ENCODE data around the gene PICALM. TPM values are rescaled to one million over a fixed set of nuclear protein-coding genes. Genes with fewer than 3 reads are reported as not detected.
A peak's percentile ranks its signal among the peaks of the same experiment; 100 is the strongest.
"Not testable (repeated sequence)": the region's sequence is repeated elsewhere in the genome, so short reads cannot be mapped to it uniquely, and the experiment has no call there.

PICALM gene
- total RNA-seq, 2 donors from 2014 or later, result 395 to 488 TPM

DNA sequence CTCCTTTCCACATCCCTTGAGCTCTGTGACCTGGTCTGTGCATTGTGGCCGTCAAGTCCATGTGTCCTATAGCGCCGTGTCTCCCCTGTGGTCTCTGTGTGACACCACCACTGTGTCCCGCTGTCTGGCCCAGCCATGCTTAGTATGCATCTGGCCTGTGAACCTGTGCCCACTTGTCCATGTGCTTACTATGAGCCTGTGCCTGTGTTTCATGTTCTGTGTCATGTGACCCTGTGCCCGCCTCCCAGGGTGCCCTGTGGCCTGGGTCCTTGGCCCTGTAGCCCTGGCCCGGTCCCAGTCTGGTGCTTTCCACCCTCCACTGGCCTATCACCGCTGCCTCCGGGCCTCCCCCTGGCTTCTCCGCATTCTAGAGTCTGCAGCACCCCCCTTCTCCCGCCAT, 133.1 kb downstream of the PICALM start:
- TF ChIP-seq, protein P1, sequence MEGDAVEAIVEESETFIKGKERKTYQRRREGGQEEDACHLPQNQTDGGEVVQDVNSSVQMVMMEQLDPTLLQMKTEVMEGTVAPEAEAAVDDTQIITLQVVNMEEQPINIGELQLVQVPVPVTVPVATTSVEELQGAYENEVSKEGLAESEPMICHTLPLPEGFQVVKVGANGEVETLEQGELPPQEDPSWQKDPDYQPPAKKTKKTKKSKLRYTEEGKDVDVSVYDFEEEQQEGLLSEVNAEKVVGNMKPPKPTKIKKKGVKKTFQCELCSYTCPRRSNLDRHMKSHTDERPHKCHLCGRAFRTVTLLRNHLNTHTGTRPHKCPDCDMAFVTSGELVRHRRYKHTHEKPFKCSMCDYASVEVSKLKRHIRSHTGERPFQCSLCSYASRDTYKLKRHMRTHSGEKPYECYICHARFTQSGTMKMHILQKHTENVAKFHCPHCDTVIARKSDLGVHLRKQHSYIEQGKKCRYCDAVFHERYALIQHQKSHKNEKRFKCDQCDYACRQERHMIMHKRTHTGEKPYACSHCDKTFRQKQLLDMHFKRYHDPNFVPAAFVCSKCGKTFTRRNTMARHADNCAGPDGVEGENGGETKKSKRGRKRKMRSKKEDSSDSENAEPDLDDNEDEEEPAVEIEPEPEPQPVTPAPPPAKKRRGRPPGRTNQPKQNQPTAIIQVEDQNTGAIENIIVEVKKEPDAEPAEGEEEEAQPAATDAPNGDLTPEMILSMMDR (IDR thresholded peaks at IDR 0.05), result no peak
- ATAC-seq (ENCODE audit: insufficient number of reproducible peaks, low FRiP score, low read depth) (no peak), DNase-seq (ENCODE audit: low spot score) (no peak)
- Histone ChIP-seq H3K27ac (no peak overlapping the region), H3K27me3 (replicated peaks; ENCODE audit: insufficient read depth) (no peaks in the 10 kb centered on the region), H3K36me3 (no peaks in the 10 kb centered on the region), H3K4me1 (ENCODE audit: control insufficient read depth in 1 of 2, low read depth in 2 of 2) (no peaks in the 10 kb centered on the region), H3K9me3 (no peaks in the 10 kb centered on the region), H3K4me3 (no peak overlapping the region)

DNA sequence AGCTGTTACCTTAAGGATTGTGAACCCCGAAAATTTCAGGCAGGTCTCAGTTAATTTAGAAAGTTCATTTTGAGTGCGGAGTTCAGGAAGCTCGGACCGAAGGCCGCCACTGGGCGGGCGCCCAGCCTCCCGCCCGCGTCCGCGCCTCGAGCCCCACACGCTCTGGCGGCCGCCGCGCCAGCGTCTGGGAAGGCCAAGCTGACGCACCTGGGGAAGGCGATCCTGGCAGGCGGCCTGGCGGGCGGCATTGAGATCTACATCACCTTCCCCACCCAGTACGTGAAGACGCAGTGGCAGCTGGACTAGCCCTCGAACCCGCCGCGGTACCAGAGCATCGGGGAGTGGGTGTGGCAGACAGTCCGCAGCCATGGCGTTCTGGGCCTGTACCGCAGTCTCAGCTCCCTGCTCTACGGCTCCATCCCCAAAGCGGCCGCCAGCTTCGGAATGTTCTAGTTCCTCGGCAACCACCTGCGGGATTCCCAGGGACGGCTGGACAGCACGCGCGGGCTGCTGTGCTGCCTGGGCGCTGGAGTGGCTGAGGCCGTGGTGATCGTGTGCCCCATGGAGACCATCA, 134.2 kb downstream of the PICALM start:
- Histone ChIP-seq H3K27me3 (replicated peaks; ENCODE audit: insufficient read depth) (no peaks in the 10 kb centered on the region), H3K9me3 (no peaks in the 10 kb centered on the region), H3K36me3 (no peaks in the 10 kb centered on the region), H3K27ac (no peak overlapping the region), H3K4me3 (peak overlapping the region; percentile 64), H3K4me1 (ENCODE audit: control insufficient read depth in 1 of 2, low read depth in 2 of 2) (no peaks in the 10 kb centered on the region)
- no peak for DNase-seq (ENCODE audit: low spot score)
- TF ChIP-seq, protein P1 (IDR thresholded peaks at IDR 0.05), result no peak
- ATAC-seq (ENCODE audit: insufficient number of reproducible peaks, low FRiP score, low read depth), result no peak

DNA sequence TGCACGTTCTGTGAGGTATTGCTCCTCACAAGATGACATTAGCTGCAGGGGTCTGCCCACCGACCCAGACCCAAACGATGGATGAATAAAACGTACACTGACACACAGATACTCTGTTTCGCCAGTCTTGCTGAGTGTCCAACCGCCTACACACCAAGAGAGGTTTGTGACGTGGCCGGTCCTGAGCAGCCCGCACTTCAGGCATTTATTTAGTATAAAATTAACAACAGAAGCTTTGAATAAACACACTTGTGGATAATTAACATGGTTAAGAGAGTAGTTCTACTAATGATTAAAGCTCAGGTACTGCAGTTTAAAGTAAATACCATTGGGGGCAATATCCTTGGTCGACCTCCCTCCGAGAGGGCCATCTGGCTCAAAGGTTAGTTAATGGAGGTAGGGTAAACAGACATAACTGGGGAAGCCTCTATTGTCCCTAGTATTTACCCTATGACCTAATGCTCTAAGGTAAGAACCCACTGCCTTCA, 138.0 kb downstream of the PICALM start:
- no peaks in the 10 kb centered on the region for H3K27me3 ChIP-seq (replicated peaks; ENCODE audit: insufficient read depth)
- TF ChIP-seq, protein P1 (IDR thresholded peaks at IDR 0.05), result no peak
- H3K9me3 ChIP-seq, result no peaks in the 10 kb centered on the region
- no peaks in the 10 kb centered on the region for H3K4me1 ChIP-seq (ENCODE audit: control insufficient read depth in 1 of 2, low read depth in 2 of 2)
- H3K36me3 ChIP-seq, result no peaks in the 10 kb centered on the region
- no peak overlapping the region for H3K4me3 ChIP-seq
- DNase-seq (ENCODE audit: low spot score), result no peak
- ATAC-seq (ENCODE audit: insufficient number of reproducible peaks, low FRiP score, low read depth), result no peak
- no peak overlapping the region for H3K27ac ChIP-seq

DNA sequence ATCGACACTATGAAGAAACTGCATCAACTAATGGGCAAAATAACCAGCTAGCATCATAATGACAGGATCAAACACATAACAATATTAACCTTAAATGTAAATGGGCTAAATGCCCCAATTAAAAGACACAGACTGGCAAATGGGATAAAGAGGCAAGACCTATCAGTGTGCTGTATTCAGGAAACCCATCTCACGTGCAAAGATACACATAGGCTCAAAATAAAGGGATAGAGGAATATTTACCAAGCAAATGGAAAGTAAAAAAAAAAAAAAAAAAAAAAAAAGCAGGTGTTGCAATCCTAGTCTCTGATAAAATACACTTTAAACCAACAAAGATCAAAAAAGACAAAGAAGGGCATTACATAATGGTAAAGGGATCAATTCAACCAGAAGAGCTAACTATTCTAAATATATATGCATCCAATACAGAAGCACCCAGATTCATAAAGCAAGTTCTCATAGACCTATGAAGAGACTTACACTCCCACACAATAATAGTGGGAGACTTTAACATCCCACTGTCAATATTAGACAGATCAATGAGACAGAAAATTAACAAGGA, 142.2 kb downstream of the PICALM start:
- H3K27me3 ChIP-seq (replicated peaks; ENCODE audit: insufficient read depth); ATAC-seq (ENCODE audit: insufficient number of reproducible peaks, low FRiP score, low read depth); DNase-seq (ENCODE audit: low spot score); H3K36me3 ChIP-seq; H3K9me3 ChIP-seq; H3K4me1 ChIP-seq (ENCODE audit: control insufficient read depth in 1 of 2, low read depth in 2 of 2); H3K4me3 ChIP-seq; H3K27ac ChIP-seq: not testable (repeated sequence)

DNA sequence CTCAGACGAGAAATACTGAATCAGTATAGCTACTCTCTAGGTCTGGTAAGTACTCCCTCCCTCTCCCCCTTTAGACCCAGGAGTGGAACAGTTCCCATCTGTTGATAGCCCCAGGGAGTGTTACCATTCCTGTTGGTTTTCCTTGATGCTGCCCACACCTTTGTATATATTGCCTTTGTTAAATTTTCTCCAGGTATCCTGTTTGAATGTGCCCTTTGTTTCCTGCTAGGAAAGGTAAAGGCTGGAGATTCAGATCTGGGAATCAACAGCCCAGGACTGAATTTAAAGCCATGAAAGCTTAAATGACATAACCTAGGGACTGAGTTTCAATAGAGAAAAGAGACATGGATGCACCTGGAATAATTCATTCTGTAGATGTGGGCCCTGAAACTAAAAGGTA, 145.4 kb downstream of the PICALM start:
- H3K9me3 ChIP-seq, result no peaks in the 10 kb centered on the region
- no peaks in the 10 kb centered on the region for H3K4me1 ChIP-seq (ENCODE audit: control insufficient read depth in 1 of 2, low read depth in 2 of 2)
- DNase-seq (ENCODE audit: low spot score), result no peak
- TF ChIP-seq, protein P1 (IDR thresholded peaks at IDR 0.05), result no peak
- no peaks in the 10 kb centered on the region for H3K36me3 ChIP-seq
- no peak overlapping the region for H3K4me3 ChIP-seq
- H3K27ac ChIP-seq, result no peak overlapping the region
- H3K27me3 ChIP-seq (replicated peaks; ENCODE audit: insufficient read depth), result no peaks in the 10 kb centered on the region
- ATAC-seq (ENCODE audit: insufficient number of reproducible peaks, low FRiP score, low read depth), result no peak

DNA sequence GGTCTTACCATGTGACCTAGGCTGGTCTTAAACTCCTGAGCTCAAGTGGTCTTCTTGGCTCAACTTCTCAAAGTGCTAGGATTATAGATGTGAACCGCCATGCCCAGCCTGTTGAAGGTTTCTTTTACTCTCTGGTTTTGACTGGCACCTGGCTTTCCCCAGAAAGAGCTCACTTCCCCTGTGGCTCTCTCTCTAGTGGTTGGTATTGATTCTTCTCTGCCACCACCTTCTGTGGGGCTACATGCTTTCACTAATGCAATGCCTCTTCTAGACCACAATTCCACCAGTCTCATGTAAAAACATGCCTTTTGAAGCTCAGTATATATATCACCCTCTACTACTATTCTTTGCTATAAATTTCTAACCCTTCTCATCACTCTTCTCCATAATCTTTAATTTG, 146.5 kb downstream of the PICALM start:
- no peak overlapping the region for H3K27ac ChIP-seq
- DNase-seq (ENCODE audit: low spot score) (no peak), ATAC-seq (ENCODE audit: insufficient number of reproducible peaks, low FRiP score, low read depth) (no peak)
- TF ChIP-seq, protein P1 (IDR thresholded peaks at IDR 0.05), result no peak
- no peaks in the 10 kb centered on the region for H3K4me1 ChIP-seq (ENCODE audit: control insufficient read depth in 1 of 2, low read depth in 2 of 2)
- H3K4me3 ChIP-seq, result no peak overlapping the region
- no peaks in the 10 kb centered on the region for H3K27me3 ChIP-seq (replicated peaks; ENCODE audit: insufficient read depth)
- H3K9me3 ChIP-seq, result no peaks in the 10 kb centered on the region
- H3K36me3 ChIP-seq, result no peaks in the 10 kb centered on the region

All from thoracic aorta (tissue), 2 donors.